Vagina (tissue), 2 donors: ENCODE data around the gene DNMT3A. TPM values are rescaled to one million over a fixed set of nuclear protein-coding genes. Genes with fewer than 3 reads are reported as not detected.

Experiments used
- DNase-seq, 2 donors: peaks; one replicate each; pipeline ENCODE4 v3.0.0-alpha.2; 2017; ENCODE audit errors: extremely low spot score in 2 of 2
- H3K27ac ChIP-seq: fragments of 200-600 bp; sonication (generic); one replicate; pipeline ENCODE4 v1.5.1; 2019
- H3K27me3 ChIP-seq: fragments of 200-600 bp; sonication (generic); one replicate; pipeline ENCODE4 v1.5.1; 2019
- H3K36me3 ChIP-seq, 2 donors: fragments of 200-600 bp; sonication (generic); one replicate each; pipeline ENCODE4 v1.5.1; 2017 to 2019
- H3K4me1 ChIP-seq: fragments of 200-600 bp; sonication (generic); one replicate; pipeline ENCODE4 v1.5.1; 2019
- H3K4me3 ChIP-seq, 2 donors: fragments of 200-600 bp; sonication (generic); 1 replicate in 1 of 2; 2 replicates in 1 of 2; pipeline ENCODE4 v1.5.1; 2016 to 2019
- H3K9me3 ChIP-seq: fragments of 200-600 bp; sonication (generic); one replicate; pipeline ENCODE4 v1.5.1; 2019
- CTCF ChIP-seq, 3 experiments: fragments of 450-650 bp in 2 of 3; fragments of 200-600 bp in 1 of 3; sonication (generic) in 1 of 3; IDR thresholded peaks; one replicate each; pipeline ENCODE4 v1.5.1; 2017 to 2019; ENCODE audit warnings: antibody characterized with exemption in 3 of 3, mild to moderate bottlenecking in 2 of 3, moderate library complexity in 2 of 3
- POLR2A ChIP-seq, 2 donors: fragments of 450-650 bp; IDR thresholded peaks; one replicate each; pipeline ENCODE4 v1.6.1; 2017; ENCODE audit warnings: antibody characterized with exemption in 2 of 2, mild to moderate bottlenecking in 2 of 2, moderate library complexity in 2 of 2
- POLR2AphosphoS5 ChIP-seq, 2 donors: sonication (generic); formaldehyde crosslinking; IDR thresholded peaks; one replicate each; pipeline ENCODE4 v1.9.0; 2017; ENCODE audit warnings: antibody characterized with exemption in 2 of 2, mild to moderate bottlenecking in 2 of 2, low read depth in 1 of 2; ENCODE audit not compliant: insufficient read depth in 1 of 2
- intact Hi-C: fragments of 100-400 bp; cut with DNase I; formaldehyde crosslinking; loops from one replicate; pipeline ENCODE4 v1.15.1; 2023
- total RNA-seq: library from RNA; depleted of rRNA; stranded (reverse); fragments of >200 nt; gene quantifications from one replicate; pipeline ENCODE4 v1.2.3, GENCODE V29; 2016

DNMT3A gene
- total RNA-seq, 1 donor from 2014 or later: 28.0 TPM

GRCh38 chr2:25362434-25363145, 20.9 kb upstream of the DNMT3A start:
- Histone ChIP-seq H3K27me3 (no peaks in the 10 kb centered on the region), H3K4me3 (peak overlapping the region; percentile 38 to 43), H3K36me3 (no peaks in the 10 kb centered on the region), H3K9me3 (no peaks in the 10 kb centered on the region), H3K4me1 (peaks cover 8% of the 10 kb centered on the region), H3K27ac (peak overlapping the region; percentile 80)
- TF ChIP-seq CTCF (IDR thresholded peaks at IDR 0.05) (no peak), POLR2AphosphoS5 (IDR thresholded peaks at IDR 0.05; ENCODE audit: insufficient read depth in 1 of 2, low read depth in 1 of 2) (no peak), POLR2A (IDR thresholded peaks at IDR 0.05) (no peak)
- intact Hi-C loops: no loop called here
- DNase-seq: no peak

GRCh38 chr2:25362049-25362433, 20.3 kb upstream of the DNMT3A start:
- Histone ChIP-seq H3K27ac (peak overlapping the region; percentile 80), H3K36me3 (no peaks in the 10 kb centered on the region), H3K27me3 (no peaks in the 10 kb centered on the region), H3K4me3 (peak overlapping the region; percentile 38 to 43), H3K9me3 (no peaks in the 10 kb centered on the region), H3K4me1 (peaks cover 8% of the 10 kb centered on the region)
- peak; percentile 62 to 70 for TF ChIP-seq POLR2A (IDR thresholded peaks at IDR 0.05)
- TF ChIP-seq CTCF (IDR thresholded peaks at IDR 0.05): peak; percentile 75 to 95 (median 94)
- peak; percentile 83 to 94 for TF ChIP-seq POLR2AphosphoS5 (IDR thresholded peaks at IDR 0.05; ENCODE audit: insufficient read depth in 1 of 2, low read depth in 1 of 2)
- intact Hi-C loops: no loop called here
- DNase-seq: peak in 1 of 2 donors; percentile 96

GRCh38 chr2:25361261-25362048, 19.7 kb upstream of the DNMT3A start:
- intact Hi-C loops: no loop called here
- DNase-seq: no peak
- no peaks in the 10 kb centered on the region for H3K9me3 ChIP-seq
- peaks cover 8% of the 10 kb centered on the region for H3K4me1 ChIP-seq
- H3K36me3 ChIP-seq: no peaks in the 10 kb centered on the region
- H3K27ac ChIP-seq: peak overlapping the region; percentile 80
- no peaks in the 10 kb centered on the region for H3K27me3 ChIP-seq
- peak overlapping the region; percentile 38 to 43 for H3K4me3 ChIP-seq
- no peak for TF ChIP-seq CTCF (IDR thresholded peaks at IDR 0.05)
- no peak for TF ChIP-seq POLR2A (IDR thresholded peaks at IDR 0.05)
- TF ChIP-seq POLR2AphosphoS5 (IDR thresholded peaks at IDR 0.05; ENCODE audit: insufficient read depth in 1 of 2, low read depth in 1 of 2): no peak

- Histone ChIP-seq H3K36me3 (no peaks in the 10 kb centered on the region), H3K27me3 (no peaks in the 10 kb centered on the region), H3K9me3 (no peaks in the 10 kb centered on the region), H3K4me3 (no peak overlapping the region), H3K27ac (no peak overlapping the region), H3K4me1 (peaks cover 8% of the 10 kb centered on the region)
- DNase-seq: no peak
- intact Hi-C loops: no loop called here
- TF ChIP-seq POLR2A (IDR thresholded peaks at IDR 0.05) (no peak), CTCF (IDR thresholded peaks at IDR 0.05) (no peak), POLR2AphosphoS5 (IDR thresholded peaks at IDR 0.05; ENCODE audit: insufficient read depth in 1 of 2, low read depth in 1 of 2) (no peak)
Observed at GRCh38 chr2:25358836-25359235, 17.1 kb upstream of the DNMT3A start.
